ENCODE results near the gene SMAP1. TPM values are rescaled to one million over a fixed set of nuclear protein-coding genes. Genes with fewer than 3 reads are reported as not detected.

Gene SMAP1
- total RNA-seq, 5 donors from 2014 or later (not counting 1 experiment from before 2014, with no cell fraction given) = 27.1 to 32.3 (median 31.9) TPM

DNA sequence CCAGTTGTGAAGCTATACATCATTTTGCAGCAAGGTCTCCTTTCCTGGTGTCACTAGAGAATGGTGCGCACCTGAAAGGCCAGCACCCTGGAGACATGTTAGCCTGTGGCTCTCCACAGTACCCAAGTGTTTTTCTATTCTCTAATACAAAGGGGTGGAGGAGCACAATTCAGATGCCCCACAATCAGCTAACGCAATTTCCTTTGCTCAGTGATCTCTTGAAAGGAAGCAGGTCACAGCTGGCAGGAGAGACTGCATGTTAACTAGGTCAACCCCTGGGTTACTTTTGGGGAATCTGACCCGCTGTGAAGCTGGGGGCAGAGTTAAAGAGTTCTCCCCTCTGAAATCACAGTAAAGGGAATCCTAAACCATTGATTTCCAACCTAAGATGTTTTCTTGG, 196.7 kb downstream of the SMAP1 start:
- peaks cover 0 to 7% of the 10 kb centered on the region in 2 donors for H3K36me3 ChIP-seq (ENCODE audit: control insufficient read depth in 2 of 2, extremely low read depth in 1 of 2, insufficient read depth in 1 of 2, low read length in 1 of 2)
- Mint-ChIP-seq H3K9me3 (peaks cover 0 to 4% (median 4%) of the 10 kb centered on the region in 3 donors), H3K27me3 (peaks cover 0 to 4% of the 10 kb centered on the region in 2 donors), H3K4me1 (peaks cover 0 to 3% (median 0%) of the 10 kb centered on the region in 3 donors), H3K4me3 (no peak overlapping the region), H3K36me3 (peaks cover 23% of the 10 kb centered on the region), H3K27ac (no peak overlapping the region)
- H3K4me1 ChIP-seq (ENCODE audit: control insufficient read depth in 1 of 2, extremely low read depth in 1 of 2, insufficient read depth in 2 of 2, low read length in 2 of 2) = no peaks in the 10 kb centered on the region
- WGBS (ENCODE audit: insufficient coverage) = 100% methylated on average over 1 of the region's 3 CpGs
- H3K27me3 ChIP-seq (replicated peaks in 1 of 2; ENCODE audit: control insufficient read depth in 2 of 2, extremely low read depth in 1 of 2, insufficient read depth in 2 of 2, low read length in 1 of 2) = no peaks in the 10 kb centered on the region
- ChIA-PET CTCF (interaction anchor here in 1 of 2 donors (0.6 kb wide), 1 partner anchor 326 kb away, joined by 3 read pairs; no protein-coding TSS in a partner anchor), POLR2A (no interaction called here)
- DNase-seq = no peak
- no peaks in the 10 kb centered on the region for H3K9me3 ChIP-seq
- no peak overlapping the region for H3K4me3 ChIP-seq (ENCODE audit: control insufficient read depth in 1 of 2, extremely low read depth in 1 of 2, low read length in 1 of 2)
- no peak overlapping the region for H3K27ac ChIP-seq (ENCODE audit: low read length)
- no peak for ATAC-seq (replicated peaks in 1 of 4)

DNA sequence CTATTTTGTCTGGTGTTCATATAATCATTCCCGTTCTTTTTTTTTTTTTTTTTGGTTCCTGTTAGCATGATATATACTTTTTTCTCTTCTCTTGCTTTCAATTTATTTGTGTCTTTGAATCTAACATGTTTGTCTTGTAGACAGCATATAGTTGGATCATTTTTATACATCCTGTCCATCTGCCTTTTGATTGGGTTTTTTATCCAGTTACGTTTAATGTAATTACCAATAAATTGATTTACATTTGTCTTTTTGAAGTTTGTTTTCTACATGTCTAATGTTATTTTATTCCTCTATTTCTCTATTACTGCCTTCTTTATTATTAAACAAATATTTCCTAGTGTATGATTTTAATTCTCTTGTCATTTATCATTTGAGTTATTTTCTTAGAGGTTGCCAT, 204.8 kb downstream of the SMAP1 start:
- H3K36me3 Mint-ChIP-seq = no peaks in the 10 kb centered on the region
- DNase-seq = no peak
- H3K27me3 Mint-ChIP-seq = peaks cover 11 to 19% of the 10 kb centered on the region in 2 donors
- Histone ChIP-seq H3K27ac (ENCODE audit: low read length) (no peak overlapping the region), H3K4me1 (ENCODE audit: control insufficient read depth in 1 of 2, extremely low read depth in 1 of 2, insufficient read depth in 2 of 2, low read length in 2 of 2) (no peaks in the 10 kb centered on the region), H3K36me3 (ENCODE audit: control insufficient read depth in 2 of 2, extremely low read depth in 1 of 2, insufficient read depth in 1 of 2, low read length in 1 of 2) (no peaks in the 10 kb centered on the region), H3K4me3 (ENCODE audit: control insufficient read depth in 1 of 2, extremely low read depth in 1 of 2, low read length in 1 of 2) (no peak overlapping the region), H3K27me3 (replicated peaks in 1 of 2; ENCODE audit: control insufficient read depth in 2 of 2, extremely low read depth in 1 of 2, insufficient read depth in 2 of 2, low read length in 1 of 2) (no peaks in the 10 kb centered on the region), H3K9me3 (peaks cover 4% of the 10 kb centered on the region)
- ATAC-seq (replicated peaks in 1 of 4) = no peak
- ChIA-PET CTCF (no interaction called here), POLR2A (interaction anchor here in 1 of 2 donors (0.6 kb wide), 1 partner anchor 187 kb away, joined by 4 read pairs; no protein-coding TSS in a partner anchor)
- H3K9me3 Mint-ChIP-seq = peaks cover 6 to 23% (median 10%) of the 10 kb centered on the region in 3 donors
- H3K4me1 Mint-ChIP-seq = no peaks in the 10 kb centered on the region
- H3K27ac Mint-ChIP-seq = no peak overlapping the region
- no peak overlapping the region for H3K4me3 Mint-ChIP-seq
- no CpG with 5 or more reads among the region's 2 CpGs for WGBS (ENCODE audit: insufficient coverage)

DNA sequence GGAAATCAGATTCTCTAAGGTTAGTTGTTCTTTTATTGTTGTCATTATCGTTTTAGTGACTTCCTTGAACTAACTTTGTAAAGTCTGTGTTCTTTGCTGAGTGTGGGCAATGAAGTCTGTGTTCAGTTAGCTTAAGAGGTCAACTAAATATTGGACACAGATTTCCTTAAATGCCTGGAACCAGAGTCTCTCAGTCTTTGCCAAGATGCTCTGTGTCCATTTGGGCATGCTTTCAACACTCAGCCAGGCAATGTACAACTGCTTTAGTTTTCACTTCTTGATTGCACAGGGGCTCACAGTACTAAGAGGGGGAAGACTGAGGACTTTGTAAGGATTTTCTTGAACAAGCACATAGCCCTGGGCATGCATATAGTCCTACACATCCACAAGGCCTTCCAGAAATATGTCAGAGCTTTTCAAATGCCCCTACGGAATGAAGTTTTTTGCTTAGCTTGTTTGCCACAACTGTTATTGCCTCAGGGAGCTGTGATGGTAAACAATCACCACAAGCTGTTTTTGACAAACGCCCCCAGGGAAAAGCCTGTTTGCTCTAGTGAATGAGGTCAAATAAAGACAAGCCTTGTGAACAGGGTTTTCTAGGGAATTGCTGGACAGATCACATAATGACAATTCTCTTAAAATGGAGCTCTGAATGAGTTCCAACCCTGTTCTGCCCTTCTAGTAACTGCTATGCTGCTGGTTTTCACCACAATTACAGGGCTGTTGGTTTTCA, 206.7 kb downstream of the SMAP1 start:
- Histone ChIP-seq H3K27ac (ENCODE audit: low read length) (no peak overlapping the region), H3K4me1 (ENCODE audit: control insufficient read depth in 1 of 2, extremely low read depth in 1 of 2, insufficient read depth in 2 of 2, low read length in 2 of 2) (no peaks in the 10 kb centered on the region), H3K36me3 (ENCODE audit: control insufficient read depth in 2 of 2, extremely low read depth in 1 of 2, insufficient read depth in 1 of 2, low read length in 1 of 2) (no peaks in the 10 kb centered on the region), H3K27me3 (replicated peaks in 1 of 2; ENCODE audit: control insufficient read depth in 2 of 2, extremely low read depth in 1 of 2, insufficient read depth in 2 of 2, low read length in 1 of 2) (no peaks in the 10 kb centered on the region), H3K4me3 (ENCODE audit: control insufficient read depth in 1 of 2, extremely low read depth in 1 of 2, low read length in 1 of 2) (no peak overlapping the region), H3K9me3 (peaks cover 4% of the 10 kb centered on the region)
- H3K27ac Mint-ChIP-seq = no peak overlapping the region
- no peak overlapping the region for H3K4me3 Mint-ChIP-seq
- 60% methylated on average over 2 of the region's 3 CpGs for WGBS (ENCODE audit: insufficient coverage)
- DNase-seq (no peak), ATAC-seq (replicated peaks in 1 of 4) (no peak)
- ChIA-PET POLR2A (no interaction called here), CTCF (interaction anchor here in 1 of 2 donors (0.5 to 0.7 kb wide), 2 partner anchors 50 to 81 kb away, joined by 4 read pairs; no protein-coding TSS in a partner anchor)
- H3K4me1 Mint-ChIP-seq = no peaks in the 10 kb centered on the region
- H3K27me3 Mint-ChIP-seq = peaks cover 17 to 19% of the 10 kb centered on the region in 2 donors
- no peaks in the 10 kb centered on the region for H3K36me3 Mint-ChIP-seq
- peaks cover 6 to 26% (median 10%) of the 10 kb centered on the region in 3 donors for H3K9me3 Mint-ChIP-seq

DNA sequence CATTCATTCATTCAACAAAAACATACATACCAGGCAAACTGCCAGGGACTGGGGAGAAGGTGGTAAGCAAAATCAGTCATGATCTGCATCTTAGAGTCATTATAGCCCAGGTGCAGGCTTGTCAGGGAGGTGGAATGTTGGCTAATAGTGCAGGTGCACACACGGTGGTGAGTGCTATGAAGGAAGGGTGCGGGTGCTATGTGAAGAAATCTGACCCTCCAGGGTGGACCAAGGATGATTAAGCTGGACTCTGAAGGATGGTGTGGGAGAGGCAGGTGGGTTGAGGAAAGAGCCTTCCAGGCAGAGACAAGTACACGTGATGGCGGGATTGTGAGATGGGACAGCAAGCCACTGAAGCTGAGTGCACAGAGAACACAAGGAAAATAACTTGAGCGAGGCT, 211.8 kb downstream of the SMAP1 start:
- H3K4me1 ChIP-seq (ENCODE audit: control insufficient read depth in 1 of 2, extremely low read depth in 1 of 2, insufficient read depth in 2 of 2, low read length in 2 of 2) = peaks cover 0 to 2% of the 10 kb centered on the region in 2 experiments
- Mint-ChIP-seq H3K36me3 (no peaks in the 10 kb centered on the region), H3K4me1 (no peaks in the 10 kb centered on the region), H3K27ac (no peak overlapping the region), H3K9me3 (peaks cover 0 to 4% (median 0%) of the 10 kb centered on the region in 3 donors), H3K27me3 (peaks cover 29 to 36% of the 10 kb centered on the region in 2 donors), H3K4me3 (no peak overlapping the region)
- H3K4me3 ChIP-seq (ENCODE audit: control insufficient read depth in 1 of 2, extremely low read depth in 1 of 2, low read length in 1 of 2) = no peak overlapping the region
- H3K27ac ChIP-seq (ENCODE audit: low read length) = no peak overlapping the region
- 85% methylated on average over 5 of the region's 5 CpGs for WGBS (ENCODE audit: insufficient coverage)
- ChIA-PET POLR2A (interaction anchor here in 1 of 2 donors (0.6 kb wide), 1 partner anchor 9 kb away, joined by 3 read pairs; no protein-coding TSS in a partner anchor), CTCF (interaction anchor here (0.6 to 2.3 kb wide), 5 partner anchors 12 to 359 kb away, joined by 3 to 9 read pairs (median 6); no protein-coding TSS in a partner anchor)
- no peak for DNase-seq
- H3K36me3 ChIP-seq (ENCODE audit: control insufficient read depth in 2 of 2, extremely low read depth in 1 of 2, insufficient read depth in 1 of 2, low read length in 1 of 2) = no peaks in the 10 kb centered on the region
- no peaks in the 10 kb centered on the region for H3K9me3 ChIP-seq
- no peak for ATAC-seq (replicated peaks in 1 of 4)
- peaks cover 0 to 10% of the 10 kb centered on the region in 2 experiments for H3K27me3 ChIP-seq (replicated peaks in 1 of 2; ENCODE audit: control insufficient read depth in 2 of 2, extremely low read depth in 1 of 2, insufficient read depth in 2 of 2, low read length in 1 of 2)

DNA sequence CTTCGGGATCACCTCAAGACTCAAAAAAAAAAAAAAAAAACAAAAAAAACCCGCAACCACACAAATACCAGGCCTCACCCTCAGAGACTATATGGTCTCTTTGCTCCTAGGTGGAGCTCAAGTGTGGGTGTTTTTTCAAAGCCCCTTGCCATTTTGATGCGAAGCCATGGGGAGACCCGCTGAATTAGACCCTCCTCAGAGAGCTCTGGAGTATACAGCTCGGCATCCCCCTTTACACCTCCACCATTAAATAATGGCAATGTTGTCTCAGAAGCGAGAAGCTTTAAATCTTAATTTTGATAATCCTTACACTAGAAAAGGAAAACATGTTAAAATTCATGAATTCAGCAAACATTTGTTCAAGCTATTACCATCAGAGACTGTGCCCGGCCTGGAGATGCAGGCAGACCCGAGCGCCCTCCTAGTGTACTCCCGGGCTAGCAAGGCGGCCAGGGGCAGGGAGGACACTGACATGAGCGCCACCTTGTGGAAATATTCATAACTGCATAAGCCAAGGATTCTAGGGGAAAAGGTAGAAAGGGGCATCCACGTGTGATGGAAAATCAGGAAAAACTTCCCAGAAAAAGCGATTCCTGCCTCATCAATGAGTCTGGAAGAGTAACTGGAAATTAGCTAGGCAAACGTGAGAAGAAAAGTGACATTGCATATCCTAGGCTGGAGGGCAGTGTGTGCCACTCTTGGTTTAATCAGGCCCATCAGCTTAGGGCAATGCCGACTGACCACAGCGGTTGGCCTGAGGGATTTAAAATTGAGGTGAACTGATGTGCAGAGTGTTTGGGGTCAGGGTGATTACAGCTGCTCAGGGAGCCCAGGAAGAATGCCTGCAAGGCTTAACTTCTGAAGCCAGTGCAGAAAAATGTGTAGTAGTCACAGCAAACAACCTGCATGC, 216.6 kb downstream of the SMAP1 start:
- H3K27me3 Mint-ChIP-seq = peaks cover 22 to 28% of the 10 kb centered on the region in 2 donors
- POLR2A ChIA-PET = interaction anchor here (0.5 to 0.6 kb wide), 2 partner anchors 36 to 501 kb away, joined by 3 to 7 read pairs; no protein-coding TSS in a partner anchor

DNA sequence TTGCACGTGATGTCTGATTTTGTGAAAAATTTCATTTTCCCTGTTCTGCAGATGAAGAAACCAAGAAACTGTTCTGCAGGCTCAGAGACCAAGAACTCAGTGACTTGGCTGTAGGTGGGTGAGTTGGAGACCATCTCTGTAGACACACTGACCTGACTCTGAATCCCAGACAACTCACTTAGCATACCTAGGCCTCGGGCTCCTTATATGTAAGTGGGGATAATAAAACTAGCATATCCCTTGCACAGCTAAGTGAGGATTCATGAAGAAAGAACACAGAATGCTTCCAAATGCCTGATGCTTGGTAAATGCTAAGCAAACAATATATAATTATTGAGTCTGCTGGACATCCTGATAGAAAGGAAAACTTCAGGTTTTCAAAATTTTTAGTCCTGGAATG, 218.4 kb downstream of the SMAP1 start:
- H3K36me3 Mint-ChIP-seq = no peaks in the 10 kb centered on the region
- WGBS (ENCODE audit: insufficient coverage) = 100% methylated on average over 1 of the region's 2 CpGs
- H3K27me3 Mint-ChIP-seq = peaks cover 19 to 20% of the 10 kb centered on the region in 2 donors
- Histone ChIP-seq H3K36me3 (ENCODE audit: control insufficient read depth in 2 of 2, extremely low read depth in 1 of 2, insufficient read depth in 1 of 2, low read length in 1 of 2) (no peaks in the 10 kb centered on the region), H3K9me3 (no peaks in the 10 kb centered on the region), H3K4me3 (ENCODE audit: control insufficient read depth in 1 of 2, extremely low read depth in 1 of 2, low read length in 1 of 2) (no peak overlapping the region), H3K4me1 (ENCODE audit: control insufficient read depth in 1 of 2, extremely low read depth in 1 of 2, insufficient read depth in 2 of 2, low read length in 2 of 2) (peaks cover 0 to 2% of the 10 kb centered on the region in 2 experiments), H3K27me3 (replicated peaks in 1 of 2; ENCODE audit: control insufficient read depth in 2 of 2, extremely low read depth in 1 of 2, insufficient read depth in 2 of 2, low read length in 1 of 2) (peaks cover 0 to 10% of the 10 kb centered on the region in 2 experiments), H3K27ac (ENCODE audit: low read length) (no peak overlapping the region)
- no peak for ATAC-seq (replicated peaks in 1 of 4)
- no peaks in the 10 kb centered on the region for H3K9me3 Mint-ChIP-seq
- ChIA-PET CTCF (interaction anchor here (1.4 to 3.3 kb wide), 3 partner anchors 175 to 178 kb away, joined by 3 to 31 read pairs (median 9); no protein-coding TSS in a partner anchor), POLR2A (no interaction called here)
- H3K4me1 Mint-ChIP-seq = no peaks in the 10 kb centered on the region
- H3K4me3 Mint-ChIP-seq = no peak overlapping the region
- no peak overlapping the region for H3K27ac Mint-ChIP-seq
- no peak for DNase-seq

More for the DNA sequence above, 216.6 kb downstream of the SMAP1 start:
- no peak overlapping the region for H3K4me3 ChIP-seq (ENCODE audit: control insufficient read depth in 1 of 2, extremely low read depth in 1 of 2, low read length in 1 of 2)
- Mint-ChIP-seq H3K36me3 (no peaks in the 10 kb centered on the region), H3K4me3 (no peak overlapping the region), H3K9me3 (no peaks in the 10 kb centered on the region), H3K4me1 (no peaks in the 10 kb centered on the region), H3K27ac (no peak overlapping the region)
- 33% methylated on average over 11 of the region's 17 CpGs for WGBS (ENCODE audit: insufficient coverage)
- ATAC-seq (replicated peaks in 1 of 4) (peak; percentile 71 to 76 (median 74)), DNase-seq (peak in 33 of 35 experiments; percentile 10 to 73 (median 36))
- CTCF ChIA-PET = interaction anchor here (0.6 to 3.3 kb wide), 32 partner anchors 11 to 1874 kb away, joined by 3 to 46 read pairs (median 4); no protein-coding TSS in a partner anchor
- H3K27ac ChIP-seq (ENCODE audit: low read length) = no peak overlapping the region
- H3K4me1 ChIP-seq (ENCODE audit: control insufficient read depth in 1 of 2, extremely low read depth in 1 of 2, insufficient read depth in 2 of 2, low read length in 2 of 2) = peaks cover 0 to 2% of the 10 kb centered on the region in 2 experiments
- H3K9me3 ChIP-seq = no peaks in the 10 kb centered on the region
- no peaks in the 10 kb centered on the region for H3K36me3 ChIP-seq (ENCODE audit: control insufficient read depth in 2 of 2, extremely low read depth in 1 of 2, insufficient read depth in 1 of 2, low read length in 1 of 2)
- H3K27me3 ChIP-seq (replicated peaks in 1 of 2; ENCODE audit: control insufficient read depth in 2 of 2, extremely low read depth in 1 of 2, insufficient read depth in 2 of 2, low read length in 1 of 2) = peaks cover 0 to 15% of the 10 kb centered on the region in 2 experiments

Measured in T-cell (primary cell).